HepG2 (cell line): ENCODE measurements around the gene ZNF428. TPM values are rescaled to one million over a fixed set of nuclear protein-coding genes. Genes with fewer than 3 reads are reported as not detected.

ENCODE experiments used
- FIP1L1 ChIP-seq: fragments of 200-400 bp; formaldehyde crosslinking; IDR thresholded peaks from 2 replicates; pipeline ENCODE4 v1.6.1; 2018; ENCODE audit warnings: low read depth, mild to moderate bottlenecking, low read length, moderate library complexity, borderline replicate concordance; ENCODE audit not compliant: insufficient read depth
- HIVEP1 ChIP-seq: sonication (generic); formaldehyde crosslinking; IDR thresholded peaks from 2 replicates; pipeline ENCODE4 v1.4.0; 2020; ENCODE audit warnings: mild to moderate bottlenecking, missing genetic modification reagents
- KDM6A ChIP-seq: IDR thresholded peaks from 2 replicates; pipeline ENCODE4 v1.6.1; 2016; ENCODE audit warnings: low read depth
- NFYC ChIP-seq: IDR thresholded peaks from 2 replicates; pipeline ENCODE4 v1.6.1; 2016; ENCODE audit warnings: missing genetic modification reagents, missing compliant biosample characterization
- PPARG ChIP-seq: conservative IDR thresholded peaks from 2 replicates; pipeline ENCODE4 v1.6.1; 2016; ENCODE audit warnings: missing biosample characterization, missing genetic modification reagents
- REPIN1 ChIP-seq: sonication (generic); formaldehyde crosslinking; IDR thresholded peaks from 2 replicates; pipeline ENCODE4 v1.8.0; 2022; ENCODE audit warnings: missing genetic modification reagents, low read depth, mild to moderate bottlenecking, borderline replicate concordance
- SRF ChIP-seq: IDR thresholded peaks from 2 replicates; pipeline ENCODE4 v1.6.1; 2011; ENCODE audit warnings: mild to moderate bottlenecking, low read depth, low read length, moderate library complexity
- TAF15 ChIP-seq: fragments of 200-400 bp; formaldehyde crosslinking; IDR thresholded peaks from one replicate; pipeline ENCODE4 v1.6.1; 2018; ENCODE audit warnings: mild to moderate bottlenecking, low read depth, low read length; ENCODE audit not compliant: poor library complexity, severe bottlenecking
- ZNF101 ChIP-seq: sonication (generic); formaldehyde crosslinking; IDR thresholded peaks from 2 replicates; pipeline ENCODE4 v1.4.0; 2020; ENCODE audit warnings: mild to moderate bottlenecking, low read depth, missing genetic modification reagents, borderline replicate concordance
- ZNF264 ChIP-seq: sonication (generic); formaldehyde crosslinking; IDR thresholded peaks from 2 replicates; pipeline ENCODE4 v1.4.0; 2020; ENCODE audit warnings: missing genetic modification reagents
- ZNF564 ChIP-seq: sonication (generic); formaldehyde crosslinking; IDR thresholded peaks from 2 replicates; pipeline ENCODE4 v1.8.1; 2023; ENCODE audit warnings: mild to moderate bottlenecking, missing genetic modification reagents
- ZNF644 ChIP-seq: IDR thresholded peaks from 2 replicates; pipeline ENCODE4 v1.6.1; 2016; ENCODE audit warnings: low read depth
- ZNF678 ChIP-seq: sonication (generic); formaldehyde crosslinking; IDR thresholded peaks from 2 replicates; pipeline ENCODE4 v1.4.0; 2020; ENCODE audit warnings: mild to moderate bottlenecking, missing genetic modification reagents
- polyA plus RNA-seq, 8 experiments: library from polyadenylated mRNA; depleted of rRNA in 3 of 8; stranded (reverse) in 7 of 8; unstranded in 1 of 8; fragments of >200 nt; fragmentation: Illumina TruSeq in 4 of 8; extraction: Trizol in 4 of 8; gene quantifications; 2 replicates each; pipeline versions ENCODE4 v1.2.1 to v1.2.3, GENCODE V29; 2011 to 2016; ENCODE audit warnings: low read depth in 4 of 8, missing spikeins in 1 of 8, mixed read lengths in 1 of 8; ENCODE audit not compliant: insufficient read depth in 1 of 8
- total RNA-seq, 5 experiments: library from RNA; depleted of rRNA; stranded (reverse); fragments of >200 nt; fragmentation: Illumina TruSeq; extraction: Trizol; gene quantifications; 2 replicates each; pipeline ENCODE4 v1.2.3, GENCODE V29; 2016; ENCODE audit warnings: low read depth in 1 of 5
- TF ChIP-seq, protein P1 (sequence below): sonication (generic); formaldehyde crosslinking; IDR thresholded peaks from 2 replicates; pipeline ENCODE4 v1.5.0; 2020; ENCODE audit warnings: missing genetic modification reagents, mild to moderate bottlenecking, borderline replicate concordance
- TF ChIP-seq, protein P2 (sequence below): sonication (generic); formaldehyde crosslinking; IDR thresholded peaks from 2 replicates; pipeline ENCODE4 v1.5.1; 2020; ENCODE audit warnings: mild to moderate bottlenecking, missing genetic modification reagents, moderate library complexity
- TF ChIP-seq, protein P3 (sequence below): sonication (generic); formaldehyde crosslinking; IDR thresholded peaks from 2 replicates; pipeline ENCODE4 v1.8.1; 2023; ENCODE audit warnings: mild to moderate bottlenecking, missing genetic modification reagents
- TF ChIP-seq, protein P4 (sequence below): sonication (generic); formaldehyde crosslinking; IDR thresholded peaks from 2 replicates; pipeline ENCODE4 v1.5.0; 2020; ENCODE audit warnings: mild to moderate bottlenecking, missing genetic modification reagents, borderline replicate concordance

The ZNF428 gene
- total and polyA plus RNA-seq, 2 of the 13 experiments (the other 11 are each of a cell fraction or from before 2014, with no cell fraction given) = 10.4 to 26.9 TPM

DNA sequence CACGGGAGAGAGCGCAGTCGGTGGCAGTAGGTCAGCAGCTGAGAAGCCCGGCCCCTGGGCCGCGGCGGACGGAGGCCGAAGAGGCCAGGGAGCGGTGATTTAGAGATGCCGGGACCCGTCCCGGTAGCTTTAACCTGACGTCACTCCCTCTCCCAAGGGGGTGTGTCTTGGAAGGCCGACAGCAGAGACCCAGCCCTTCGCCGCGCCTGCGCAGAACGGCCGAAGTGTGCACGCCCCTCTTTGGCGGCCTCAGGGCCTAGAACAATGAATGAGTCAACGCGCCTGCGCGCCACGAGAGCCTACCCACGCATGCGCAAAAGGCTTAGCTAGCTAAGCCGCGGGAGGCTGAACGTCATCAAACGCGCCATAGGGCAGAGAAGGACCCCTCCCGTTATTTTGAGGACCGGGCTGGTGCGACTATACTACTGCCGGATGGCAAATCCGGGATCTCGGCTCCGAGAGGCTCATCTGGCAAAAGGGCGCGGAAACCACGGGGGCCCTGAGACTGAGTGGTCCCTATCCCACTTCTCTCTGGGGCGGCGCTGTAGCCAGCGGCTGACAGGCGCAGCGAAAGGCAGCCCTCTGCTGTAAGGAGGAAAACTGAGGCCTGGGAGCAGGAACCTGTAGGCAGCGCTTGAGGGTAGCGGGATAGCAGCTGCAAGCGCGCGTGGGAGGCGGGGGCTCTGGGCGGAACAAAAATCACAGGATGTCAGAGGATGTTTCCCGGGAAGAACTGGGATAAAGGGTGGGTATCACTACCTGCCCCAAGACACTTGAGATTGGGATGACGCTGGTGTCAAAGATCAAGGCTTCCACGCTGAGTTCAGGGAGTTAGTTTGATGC lies 23.2 kb downstream of the ZNF428 start, which contains the start of the genes IRGQ and ZNF576 (continued):
- TF ChIP-seq, protein P1, sequence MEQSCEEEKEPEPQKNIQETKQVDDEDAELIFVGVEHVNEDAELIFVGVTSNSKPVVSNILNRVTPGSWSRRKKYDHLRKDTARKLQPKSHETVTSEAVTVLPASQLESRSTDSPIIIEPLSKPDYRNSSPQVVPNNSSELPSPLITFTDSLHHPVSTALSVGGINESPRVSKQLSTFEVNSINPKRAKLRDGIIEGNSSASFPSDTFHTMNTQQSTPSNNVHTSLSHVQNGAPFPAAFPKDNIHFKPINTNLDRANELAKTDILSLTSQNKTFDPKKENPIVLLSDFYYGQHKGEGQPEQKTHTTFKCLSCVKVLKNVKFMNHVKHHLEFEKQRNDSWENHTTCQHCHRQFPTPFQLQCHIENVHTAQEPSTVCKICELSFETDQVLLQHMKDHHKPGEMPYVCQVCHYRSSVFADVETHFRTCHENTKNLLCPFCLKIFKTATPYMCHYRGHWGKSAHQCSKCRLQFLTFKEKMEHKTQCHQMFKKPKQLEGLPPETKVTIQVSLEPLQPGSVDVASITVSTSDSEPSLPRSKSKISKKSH = peak; percentile 55; the same call in 1 of the 2 replicates
- TF ChIP-seq TAF15 (peak; percentile 51), HIVEP1 (CRISPR knock-in tag) (no peak; the same call in 1 of the 2 replicates), REPIN1 (CRISPR knock-in tag) (peak; percentile 90; the same call in 1 of the 2 replicates), PPARG (CRISPR knock-in tag) (peak; percentile 26), ZNF264 (CRISPR knock-in tag) (no peak; the same call in 1 of the 2 replicates), ZNF101 (CRISPR knock-in tag) (no peak), KDM6A (CRISPR knock-in tag) (no peak), SRF (0 out of 2 replicates have a peak, but pooled peaks have one; percentile 45), FIP1L1 (no peak), ZNF564 (CRISPR knock-in tag) (0 out of 2 replicates have a peak, but pooled peaks have one; percentile 55), ZNF644 (no peak), NFYC (CRISPR knock-in tag) (0 out of 2 replicates have a peak, but pooled peaks have one; percentile 11), ZNF678 (no peak)
- TF ChIP-seq, protein P2, sequence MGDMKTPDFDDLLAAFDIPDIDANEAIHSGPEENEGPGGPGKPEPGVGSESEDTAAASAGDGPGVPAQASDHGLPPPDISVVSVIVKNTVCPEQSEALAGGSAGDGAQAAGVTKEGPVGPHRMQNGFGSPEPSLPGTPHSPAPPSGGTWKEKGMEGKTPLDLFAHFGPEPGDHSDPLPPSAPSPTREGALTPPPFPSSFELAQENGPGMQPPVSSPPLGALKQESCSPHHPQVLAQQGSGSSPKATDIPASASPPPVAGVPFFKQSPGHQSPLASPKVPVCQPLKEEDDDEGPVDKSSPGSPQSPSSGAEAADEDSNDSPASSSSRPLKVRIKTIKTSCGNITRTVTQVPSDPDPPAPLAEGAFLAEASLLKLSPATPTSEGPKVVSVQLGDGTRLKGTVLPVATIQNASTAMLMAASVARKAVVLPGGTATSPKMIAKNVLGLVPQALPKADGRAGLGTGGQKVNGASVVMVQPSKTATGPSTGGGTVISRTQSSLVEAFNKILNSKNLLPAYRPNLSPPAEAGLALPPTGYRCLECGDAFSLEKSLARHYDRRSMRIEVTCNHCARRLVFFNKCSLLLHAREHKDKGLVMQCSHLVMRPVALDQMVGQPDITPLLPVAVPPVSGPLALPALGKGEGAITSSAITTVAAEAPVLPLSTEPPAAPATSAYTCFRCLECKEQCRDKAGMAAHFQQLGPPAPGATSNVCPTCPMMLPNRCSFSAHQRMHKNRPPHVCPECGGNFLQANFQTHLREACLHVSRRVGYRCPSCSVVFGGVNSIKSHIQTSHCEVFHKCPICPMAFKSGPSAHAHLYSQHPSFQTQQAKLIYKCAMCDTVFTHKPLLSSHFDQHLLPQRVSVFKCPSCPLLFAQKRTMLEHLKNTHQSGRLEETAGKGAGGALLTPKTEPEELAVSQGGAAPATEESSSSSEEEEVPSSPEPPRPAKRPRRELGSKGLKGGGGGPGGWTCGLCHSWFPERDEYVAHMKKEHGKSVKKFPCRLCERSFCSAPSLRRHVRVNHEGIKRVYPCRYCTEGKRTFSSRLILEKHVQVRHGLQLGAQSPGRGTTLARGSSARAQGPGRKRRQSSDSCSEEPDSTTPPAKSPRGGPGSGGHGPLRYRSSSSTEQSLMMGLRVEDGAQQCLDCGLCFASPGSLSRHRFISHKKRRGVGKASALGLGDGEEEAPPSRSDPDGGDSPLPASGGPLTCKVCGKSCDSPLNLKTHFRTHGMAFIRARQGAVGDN (CRISPR knock-in tag) = peak; percentile 75
- TF ChIP-seq, protein P3, sequence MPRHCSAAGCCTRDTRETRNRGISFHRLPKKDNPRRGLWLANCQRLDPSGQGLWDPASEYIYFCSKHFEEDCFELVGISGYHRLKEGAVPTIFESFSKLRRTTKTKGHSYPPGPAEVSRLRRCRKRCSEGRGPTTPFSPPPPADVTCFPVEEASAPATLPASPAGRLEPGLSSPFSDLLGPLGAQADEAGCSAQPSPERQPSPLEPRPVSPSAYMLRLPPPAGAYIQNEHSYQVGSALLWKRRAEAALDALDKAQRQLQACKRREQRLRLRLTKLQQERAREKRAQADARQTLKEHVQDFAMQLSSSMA (CRISPR knock-in tag) = no peak; the same call in 1 of the 2 replicates
- TF ChIP-seq, protein P4, sequence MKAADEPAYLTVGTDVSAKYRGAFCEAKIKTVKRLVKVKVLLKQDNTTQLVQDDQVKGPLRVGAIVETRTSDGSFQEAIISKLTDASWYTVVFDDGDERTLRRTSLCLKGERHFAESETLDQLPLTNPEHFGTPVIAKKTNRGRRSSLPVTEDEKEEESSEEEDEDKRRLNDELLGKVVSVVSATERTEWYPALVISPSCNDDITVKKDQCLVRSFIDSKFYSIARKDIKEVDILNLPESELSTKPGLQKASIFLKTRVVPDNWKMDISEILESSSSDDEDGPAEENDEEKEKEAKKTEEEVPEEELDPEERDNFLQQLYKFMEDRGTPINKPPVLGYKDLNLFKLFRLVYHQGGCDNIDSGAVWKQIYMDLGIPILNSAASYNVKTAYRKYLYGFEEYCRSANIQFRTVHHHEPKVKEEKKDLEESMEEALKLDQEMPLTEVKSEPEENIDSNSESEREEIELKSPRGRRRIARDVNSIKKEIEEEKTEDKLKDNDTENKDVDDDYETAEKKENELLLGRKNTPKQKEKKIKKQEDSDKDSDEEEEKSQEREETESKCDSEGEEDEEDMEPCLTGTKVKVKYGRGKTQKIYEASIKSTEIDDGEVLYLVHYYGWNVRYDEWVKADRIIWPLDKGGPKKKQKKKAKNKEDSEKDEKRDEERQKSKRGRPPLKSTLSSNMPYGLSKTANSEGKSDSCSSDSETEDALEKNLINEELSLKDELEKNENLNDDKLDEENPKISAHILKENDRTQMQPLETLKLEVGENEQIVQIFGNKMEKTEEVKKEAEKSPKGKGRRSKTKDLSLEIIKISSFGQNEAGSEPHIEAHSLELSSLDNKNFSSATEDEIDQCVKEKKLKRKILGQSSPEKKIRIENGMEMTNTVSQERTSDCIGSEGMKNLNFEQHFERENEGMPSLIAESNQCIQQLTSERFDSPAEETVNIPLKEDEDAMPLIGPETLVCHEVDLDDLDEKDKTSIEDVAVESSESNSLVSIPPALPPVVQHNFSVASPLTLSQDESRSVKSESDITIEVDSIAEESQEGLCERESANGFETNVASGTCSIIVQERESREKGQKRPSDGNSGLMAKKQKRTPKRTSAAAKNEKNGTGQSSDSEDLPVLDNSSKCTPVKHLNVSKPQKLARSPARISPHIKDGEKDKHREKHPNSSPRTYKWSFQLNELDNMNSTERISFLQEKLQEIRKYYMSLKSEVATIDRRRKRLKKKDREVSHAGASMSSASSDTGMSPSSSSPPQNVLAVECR (CRISPR knock-in tag) = peak; percentile 84; the same call in 1 of the 2 replicates
